ENCODE results near the gene FBRSL1.

Gene FBRSL1

GRCh38 chr12:132449565-132450417 lies 40.2 kb upstream of the FBRSL1 start:
- DNase-seq (ENCODE audit: low read depth, low spot score): no peak
- TF ChIP-seq, protein P1, sequence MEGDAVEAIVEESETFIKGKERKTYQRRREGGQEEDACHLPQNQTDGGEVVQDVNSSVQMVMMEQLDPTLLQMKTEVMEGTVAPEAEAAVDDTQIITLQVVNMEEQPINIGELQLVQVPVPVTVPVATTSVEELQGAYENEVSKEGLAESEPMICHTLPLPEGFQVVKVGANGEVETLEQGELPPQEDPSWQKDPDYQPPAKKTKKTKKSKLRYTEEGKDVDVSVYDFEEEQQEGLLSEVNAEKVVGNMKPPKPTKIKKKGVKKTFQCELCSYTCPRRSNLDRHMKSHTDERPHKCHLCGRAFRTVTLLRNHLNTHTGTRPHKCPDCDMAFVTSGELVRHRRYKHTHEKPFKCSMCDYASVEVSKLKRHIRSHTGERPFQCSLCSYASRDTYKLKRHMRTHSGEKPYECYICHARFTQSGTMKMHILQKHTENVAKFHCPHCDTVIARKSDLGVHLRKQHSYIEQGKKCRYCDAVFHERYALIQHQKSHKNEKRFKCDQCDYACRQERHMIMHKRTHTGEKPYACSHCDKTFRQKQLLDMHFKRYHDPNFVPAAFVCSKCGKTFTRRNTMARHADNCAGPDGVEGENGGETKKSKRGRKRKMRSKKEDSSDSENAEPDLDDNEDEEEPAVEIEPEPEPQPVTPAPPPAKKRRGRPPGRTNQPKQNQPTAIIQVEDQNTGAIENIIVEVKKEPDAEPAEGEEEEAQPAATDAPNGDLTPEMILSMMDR (IDR thresholded peaks at IDR 0.05; ENCODE audit: insufficient read depth, low read length, missing control alignments): no peak
- POLR2A ChIA-PET: no interaction called here
- H3K4me3 ChIP-seq (ENCODE audit: low read depth, low read length): no peak overlapping the region
- CTCF ChIA-PET: interaction anchor here (1.1 to 1.4 kb wide), 3 partner anchors 10 to 296 kb away, joined by 3 to 4 read pairs (median 3); no protein-coding TSS in a partner anchor

- ChIA-PET POLR2A (no interaction called here), CTCF (interaction anchor here (1.1 to 1.4 kb wide), 3 partner anchors 9 to 297 kb away, joined by 3 to 4 read pairs (median 3); no protein-coding TSS in a partner anchor)
- TF ChIP-seq, protein P1 (IDR thresholded peaks at IDR 0.05; ENCODE audit: insufficient read depth, low read length, missing control alignments): no peak
- H3K4me3 ChIP-seq (ENCODE audit: low read depth, low read length): no peak overlapping the region
- DNase-seq (ENCODE audit: low read depth, low spot score): no peak
Measured at GRCh38 chr12:132450418-132451171, 39.4 kb upstream of the FBRSL1 start.

DNA sequence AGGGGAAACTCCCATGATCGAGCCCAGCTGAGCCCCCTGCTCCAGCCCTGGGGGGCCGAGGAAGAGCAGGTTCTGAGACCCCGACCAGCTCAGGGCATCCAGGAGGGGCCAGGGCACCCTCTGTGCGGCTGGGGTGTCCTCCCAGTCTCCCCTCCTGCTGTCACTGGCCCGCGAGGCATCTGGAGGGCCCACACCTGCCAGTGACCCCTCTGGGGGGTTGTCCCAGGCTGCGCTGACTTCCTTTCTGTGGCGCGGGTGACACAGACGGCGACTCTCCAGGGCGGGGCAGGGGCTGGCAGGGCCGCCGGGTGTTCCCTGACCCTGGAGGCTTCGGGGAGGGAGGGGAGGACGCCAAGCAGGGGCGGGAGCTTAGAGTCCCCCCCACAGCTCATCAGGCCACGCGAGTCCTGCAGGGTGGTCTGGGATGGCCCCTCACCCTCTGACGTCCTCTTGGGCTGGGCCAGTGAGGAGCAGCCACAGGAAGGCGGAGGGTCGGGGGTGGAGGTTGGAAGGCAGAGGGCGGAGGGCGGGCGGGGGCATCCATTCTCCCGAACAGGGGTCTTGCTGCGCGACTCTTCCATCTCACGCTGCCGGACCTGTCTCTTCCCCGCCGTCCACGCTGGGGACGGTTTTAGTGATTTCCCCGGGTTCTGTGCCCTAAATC lies 38.6 kb upstream of the FBRSL1 start:
- CTCF ChIA-PET: interaction anchor here (1.1 to 1.4 kb wide), 3 partner anchors 8 to 298 kb away, joined by 3 to 4 read pairs (median 3); no protein-coding TSS in a partner anchor
- H3K4me3 ChIP-seq (ENCODE audit: low read depth, low read length): no peak overlapping the region
- no peak for DNase-seq (ENCODE audit: low read depth, low spot score)

DNA sequence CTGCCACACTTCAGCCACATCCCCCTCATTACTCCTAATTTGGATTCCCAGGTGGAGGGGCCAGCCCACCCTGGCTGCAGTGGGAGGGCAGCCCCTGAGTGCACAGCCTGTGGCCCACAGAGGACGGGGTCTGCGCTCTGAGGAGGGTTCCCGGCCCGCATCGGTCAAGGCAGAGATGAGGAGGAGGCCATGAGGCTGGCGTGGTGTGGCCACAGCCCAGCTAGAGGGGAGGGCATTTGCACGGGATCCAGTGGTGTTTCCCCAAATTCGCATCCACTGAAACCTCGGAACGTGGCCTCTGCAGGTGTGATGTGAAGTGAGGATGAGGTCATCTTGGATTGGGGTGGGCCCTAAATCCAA lies 38.1 kb upstream of the FBRSL1 start:
- POLR2A ChIA-PET: no interaction called here
- no peak for DNase-seq (ENCODE audit: low read depth, low spot score)
- no peak overlapping the region for H3K4me3 ChIP-seq (ENCODE audit: low read depth, low read length)
- CTCF ChIA-PET: no interaction called here
- TF ChIP-seq, protein P1 (IDR thresholded peaks at IDR 0.05; ENCODE audit: insufficient read depth, low read length, missing control alignments): no peak

More for the DNA sequence above, 38.6 kb upstream of the FBRSL1 start:
- POLR2A ChIA-PET: no interaction called here
- TF ChIP-seq, protein P1 (IDR thresholded peaks at IDR 0.05; ENCODE audit: insufficient read depth, low read length, missing control alignments): no peak

- CTCF ChIA-PET: no interaction called here
- TF ChIP-seq, protein P1 (IDR thresholded peaks at IDR 0.05; ENCODE audit: insufficient read depth, low read length, missing control alignments): no peak
- POLR2A ChIA-PET: no interaction called here
- DNase-seq (ENCODE audit: low read depth, low spot score): no peak
- no peak overlapping the region for H3K4me3 ChIP-seq (ENCODE audit: low read depth, low read length)
Measured at GRCh38 chr12:132452596-132453350, 37.2 kb upstream of the FBRSL1 start.

Measured in AG04449 (cell line).